GM19099 (cell line): ENCODE results near the gene TIAM1.

Experiments
- POLR2A ChIP-seq: IDR thresholded peaks from 3 replicates; pipeline ENCODE4 v1.6.1; 2011; ENCODE audit warnings: low read depth; ENCODE audit not compliant: insufficient read length; ENCODE audit errors: extremely low read depth

Gene TIAM1

GRCh38 chr21:31326522-31327242 lies 17.4 kb downstream of the TIAM1 start:
- TF ChIP-seq POLR2A = no peak

GRCh38 chr21:31318971-31319370 lies 25.1 kb downstream of the TIAM1 start:
- no peak for TF ChIP-seq POLR2A

- TF ChIP-seq POLR2A = no peak
Measured at GRCh38 chr21:31317688-31318087, 26.4 kb downstream of the TIAM1 start.

- TF ChIP-seq POLR2A = no peak
Measured at GRCh38 chr21:31316488-31317169, 27.4 kb downstream of the TIAM1 start.

GRCh38 chr21:31316072-31316471 lies 28.0 kb downstream of the TIAM1 start:
- no peak for TF ChIP-seq POLR2A

- no peak for TF ChIP-seq POLR2A
Measured at GRCh38 chr21:31310750-31311149, 33.3 kb downstream of the TIAM1 start.

- no peak for TF ChIP-seq POLR2A
Measured at GRCh38 chr21:31308584-31308983, 35.5 kb downstream of the TIAM1 start.

GRCh38 chr21:31305888-31306287 lies 38.2 kb downstream of the TIAM1 start:
- TF ChIP-seq POLR2A = no peak

GRCh38 chr21:31299291-31300147 lies 44.5 kb downstream of the TIAM1 start:
- TF ChIP-seq POLR2A = no peak

- TF ChIP-seq POLR2A = no peak
Measured at GRCh38 chr21:31298618-31299269, 45.3 kb downstream of the TIAM1 start.

- no peak for TF ChIP-seq POLR2A
Measured at GRCh38 chr21:31297806-31298205, 46.3 kb downstream of the TIAM1 start.

GRCh38 chr21:31295676-31296075 lies 48.4 kb downstream of the TIAM1 start:
- TF ChIP-seq POLR2A = no peak

GRCh38 chr21:31294691-31295090 lies 49.4 kb downstream of the TIAM1 start:
- no peak for TF ChIP-seq POLR2A

GRCh38 chr21:31293986-31294385 lies 50.1 kb downstream of the TIAM1 start:
- TF ChIP-seq POLR2A = no peak

GRCh38 chr21:31290765-31291164 lies 53.3 kb downstream of the TIAM1 start:
- no peak for TF ChIP-seq POLR2A
